OCI-LY1 (cell line): ENCODE measurements around the gene MCTP1.

Experiments
- H2AFZ ChIP-seq: fragments of 200-600 bp; sonication (generic), shearing (Covaris generic); 2 replicates; pipeline ENCODE4 v1.6.0; 2014; ENCODE audit warnings: antibody characterized with exemption, mild to moderate bottlenecking, low read length
- H3F3A ChIP-seq: fragments of 200-600 bp; sonication (generic), shearing (Covaris generic); 2 replicates; pipeline ENCODE4 v1.6.0; 2014; ENCODE audit warnings: mild to moderate bottlenecking, antibody characterized with exemption, low read length, moderate library complexity; ENCODE audit not compliant: insufficient read depth
- H3K27ac ChIP-seq: fragments of 200-600 bp; sonication (generic); 2 replicates; pipeline ENCODE4 v1.5.1; 2014; ENCODE audit warnings: low read length, mixed run types, mild to moderate bottlenecking, low read depth; ENCODE audit not compliant: poor library complexity, severe bottlenecking
- H3K27me3 ChIP-seq: fragments of 200-600 bp; sonication (generic); 2 replicates; pipeline ENCODE4 v1.6.0; 2014; ENCODE audit warnings: antibody characterized with exemption, mild to moderate bottlenecking, low read length, moderate library complexity; ENCODE audit not compliant: insufficient read depth
- H3K36me3 ChIP-seq: fragments of 200-600 bp; sonication (generic); 2 replicates; pipeline ENCODE4 v1.6.1; 2014; ENCODE audit warnings: mild to moderate bottlenecking, antibody characterized with exemption, low read length, moderate library complexity, mixed read lengths; ENCODE audit not compliant: insufficient read depth
- H3K4me1 ChIP-seq: fragments of 200-600 bp; sonication (generic); 2 replicates; pipeline ENCODE4 v1.5.1; 2014; ENCODE audit warnings: mild to moderate bottlenecking, low read length, moderate library complexity; ENCODE audit not compliant: insufficient read depth, severe bottlenecking
- H3K4me2 ChIP-seq: fragments of 200-600 bp; sonication (generic), shearing (Covaris generic); 2 replicates; pipeline ENCODE4 v1.6.1; 2014; ENCODE audit warnings: low read length
- H3K4me3 ChIP-seq: fragments of 200-600 bp; sonication (generic); 2 replicates; pipeline ENCODE4 v1.5.1; 2014; ENCODE audit warnings: low read length, low read depth, mild to moderate bottlenecking, mixed read lengths; ENCODE audit not compliant: poor library complexity, severe bottlenecking
- H3K79me2 ChIP-seq: fragments of 200-600 bp; shearing (Covaris generic); 2 replicates; pipeline ENCODE4 v1.6.1; 2016; ENCODE audit warnings: mixed run types, low read length, mixed read lengths; ENCODE audit not compliant: insufficient read depth
- H3K9ac ChIP-seq: fragments of 200-600 bp; sonication (generic), shearing (Covaris generic); 2 replicates; pipeline ENCODE4 v1.6.1; 2014; ENCODE audit warnings: mild to moderate bottlenecking, low read length, mixed read lengths
- H3K9me2 ChIP-seq: fragments of 200-600 bp; sonication (generic), shearing (Covaris generic); 2 replicates; pipeline ENCODE4 v1.6.1; 2014; ENCODE audit warnings: low read depth, mild to moderate bottlenecking, low read length, mixed read lengths
- H3K9me3 ChIP-seq: fragments of 200-600 bp; shearing (Covaris generic); 2 replicates; pipeline ENCODE4 v1.6.1; 2014; ENCODE audit warnings: low read length, mixed read lengths
- H4K20me1 ChIP-seq: fragments of 200-600 bp; sonication (generic), shearing (Covaris generic); 2 replicates; pipeline ENCODE4 v1.6.0; 2016; ENCODE audit warnings: mild to moderate bottlenecking, low read length; ENCODE audit not compliant: insufficient read depth
- CTCF ChIP-seq: fragments of 200-600 bp; sonication (generic), shearing (Covaris generic); IDR thresholded peaks from 2 replicates; pipeline ENCODE4 v1.5.1; 2017; ENCODE audit warnings: mild to moderate bottlenecking, antibody characterized with exemption, low read length, moderate library complexity, mixed read lengths
- EZH2 ChIP-seq: fragments of 200-600 bp; sonication (generic), shearing (Covaris generic); IDR thresholded peaks from 2 replicates; pipeline ENCODE4 v1.8.0; 2017; ENCODE audit warnings: borderline replicate concordance, mixed run types, mild to moderate bottlenecking, antibody characterized with exemption, low read length, moderate library complexity, mixed read lengths

Gene MCTP1

GRCh38 chr5:95080030-95080429 is 204.9 kb downstream of the MCTP1 start:
- Histone ChIP-seq H3K27me3 (no peaks in the 10 kb centered on the region), H2AFZ (no peak overlapping the region), H3K4me2 (no peak overlapping the region), H3K27ac (no peak overlapping the region), H3K36me3 (no peaks in the 10 kb centered on the region), H3K9me2 (no peaks in the 10 kb centered on the region), H3K9ac (no peak overlapping the region), H3K9me3 (no peaks in the 10 kb centered on the region), H4K20me1 (no peaks in the 10 kb centered on the region), H3F3A (no peaks in the 10 kb centered on the region), H3K4me3 (no peak overlapping the region), H3K4me1 (no peaks in the 10 kb centered on the region), H3K79me2 (no peaks in the 10 kb centered on the region)
- TF ChIP-seq CTCF (no peak), EZH2 (no peak)

- Histone ChIP-seq H3K27me3 (no peaks in the 10 kb centered on the region), H3K9me3 (no peaks in the 10 kb centered on the region), H3K79me2 (no peaks in the 10 kb centered on the region), H2AFZ (no peak overlapping the region), H3K4me3 (no peak overlapping the region), H4K20me1 (no peaks in the 10 kb centered on the region), H3F3A (no peaks in the 10 kb centered on the region), H3K36me3 (no peaks in the 10 kb centered on the region), H3K4me1 (no peaks in the 10 kb centered on the region), H3K9ac (no peak overlapping the region), H3K9me2 (no peaks in the 10 kb centered on the region), H3K27ac (no peak overlapping the region), H3K4me2 (no peak overlapping the region)
- TF ChIP-seq EZH2 = no peak
- no peak for TF ChIP-seq CTCF
These were observed 206.0 kb downstream of the MCTP1 start for GRCh38 chr5:95078868-95079267.

- Histone ChIP-seq H4K20me1 (no peaks in the 10 kb centered on the region), H3K27me3 (no peaks in the 10 kb centered on the region), H3K9me3 (no peaks in the 10 kb centered on the region), H3K36me3 (no peaks in the 10 kb centered on the region), H3K4me3 (no peak overlapping the region), H3K4me1 (no peaks in the 10 kb centered on the region), H3K27ac (no peak overlapping the region), H3K4me2 (no peak overlapping the region), H3K79me2 (no peaks in the 10 kb centered on the region), H3F3A (no peaks in the 10 kb centered on the region), H2AFZ (no peak overlapping the region), H3K9ac (no peak overlapping the region), H3K9me2 (no peaks in the 10 kb centered on the region)
- no peak for TF ChIP-seq EZH2
- TF ChIP-seq CTCF = no peak
These were observed 208.3 kb downstream of the MCTP1 start for GRCh38 chr5:95076395-95077185.
